ENCODE measurements around the gene PTDSS2.
"Not testable (repeated sequence)": the region's sequence is repeated elsewhere in the genome, so short reads cannot be mapped to it uniquely, and the experiment has no call there.

The PTDSS2 gene

DNA sequence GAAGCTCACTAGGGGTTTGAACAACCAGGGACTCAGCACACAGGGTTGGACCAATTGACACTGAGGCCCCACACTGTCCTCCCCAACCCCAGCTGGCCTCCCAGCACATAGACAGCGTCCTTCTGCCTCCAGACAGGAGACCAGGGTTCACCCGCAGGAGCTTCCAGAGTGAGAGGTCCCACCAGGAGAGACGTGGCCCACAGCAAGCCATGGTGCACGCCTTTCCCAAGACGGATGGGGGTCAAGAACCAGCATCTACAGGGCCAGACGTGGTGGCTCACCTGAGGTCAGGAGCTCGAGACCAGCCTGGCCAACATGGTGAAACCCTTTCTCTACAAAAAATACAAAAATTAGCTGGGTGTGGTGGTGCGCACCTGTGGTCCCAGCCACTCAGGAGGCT, 23.2 kb upstream of the PTDSS2 start:
- Histone ChIP-seq H3K9ac (ENCODE audit: low read length) (no peak overlapping the region), H3K27ac (ENCODE audit: low read depth, low read length) (no peak overlapping the region), H3K4me1 (ENCODE audit: insufficient read depth, low read length) (no peaks in the 10 kb centered on the region), H3K36me3 (ENCODE audit: insufficient read depth, low read length) (no peaks in the 10 kb centered on the region), H3K9me3 (ENCODE audit: low read length) (no peaks in the 10 kb centered on the region), H3K4me3 (ENCODE audit: low read depth in 1 of 2, low read length in 2 of 2) (no peak overlapping the region), H3K27me3 (ENCODE audit: control insufficient read depth in 1 of 2, insufficient read depth in 2 of 2, low read length in 2 of 2) (no peaks in the 10 kb centered on the region)

- Histone ChIP-seq H3K9ac (ENCODE audit: low read length) (no peak overlapping the region), H3K27ac (ENCODE audit: low read depth, low read length) (no peak overlapping the region), H3K36me3 (ENCODE audit: insufficient read depth, low read length) (no peaks in the 10 kb centered on the region), H3K9me3 (ENCODE audit: low read length) (no peaks in the 10 kb centered on the region), H3K27me3 (ENCODE audit: control insufficient read depth in 1 of 2, insufficient read depth in 2 of 2, low read length in 2 of 2) (peaks cover 0 to 4% of the 10 kb centered on the region in 2 donors), H3K4me1 (ENCODE audit: insufficient read depth, low read length) (no peaks in the 10 kb centered on the region), H3K4me3 (ENCODE audit: low read depth in 1 of 2, low read length in 2 of 2) (no peak overlapping the region)
Measured at GRCh38 chr11:428295-428694, 21.8 kb upstream of the PTDSS2 start.

DNA sequence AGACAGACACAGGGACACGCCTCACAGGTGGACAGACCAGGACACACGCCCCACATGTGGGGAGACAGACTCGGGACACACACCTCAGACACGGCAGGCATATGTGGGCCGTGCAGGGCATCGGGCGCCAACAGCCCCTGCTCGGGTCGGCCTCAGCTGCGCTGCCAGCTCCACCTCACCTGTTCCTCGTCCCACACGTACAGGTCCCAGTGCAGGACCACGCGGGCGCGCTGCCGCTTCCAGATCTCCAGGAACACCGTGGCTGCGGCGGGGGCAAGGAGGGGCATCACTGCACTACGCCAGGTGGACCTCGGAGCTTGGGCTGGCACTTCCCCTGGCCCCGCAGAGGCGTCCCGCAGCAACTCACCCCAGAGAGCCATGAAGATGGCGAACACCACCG, 20.7 kb upstream of the PTDSS2 start:
- Histone ChIP-seq H3K9ac (ENCODE audit: low read length) (no peak overlapping the region), H3K9me3 (ENCODE audit: low read length) (no peaks in the 10 kb centered on the region), H3K27ac (ENCODE audit: low read depth, low read length) (no peak overlapping the region), H3K36me3 (ENCODE audit: insufficient read depth, low read length) (no peaks in the 10 kb centered on the region), H3K27me3 (ENCODE audit: control insufficient read depth in 1 of 2, insufficient read depth in 2 of 2, low read length in 2 of 2) (peaks cover 0 to 4% of the 10 kb centered on the region in 2 donors), H3K4me3 (ENCODE audit: low read depth in 1 of 2, low read length in 2 of 2) (no peak overlapping the region), H3K4me1 (ENCODE audit: insufficient read depth, low read length) (no peaks in the 10 kb centered on the region)

DNA sequence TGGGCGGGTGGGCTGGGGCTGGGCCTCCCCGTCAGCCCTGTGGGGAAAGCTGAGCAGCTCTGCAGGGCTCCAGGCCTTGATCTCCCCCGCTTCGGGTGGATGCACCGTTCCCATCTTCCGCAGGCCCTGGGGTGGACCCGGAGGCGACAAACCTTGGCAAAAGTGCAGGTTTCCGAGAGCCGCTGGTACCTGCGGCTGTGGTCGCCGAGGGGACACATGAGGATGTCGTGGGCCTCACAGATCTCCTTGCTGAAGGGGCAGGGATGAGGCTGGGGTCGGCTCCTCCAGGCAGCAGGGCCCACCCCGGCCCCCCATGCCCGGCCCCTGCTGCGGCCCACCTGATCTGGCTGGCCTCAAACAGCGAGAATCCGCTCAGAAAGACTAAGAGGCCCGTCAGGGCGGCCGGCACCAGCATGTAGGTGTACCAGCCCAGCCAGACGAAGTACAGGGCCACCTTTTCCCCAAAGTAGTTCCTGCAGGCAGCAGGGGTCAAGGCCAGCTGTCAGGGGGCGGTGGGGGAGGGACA, 20.1 kb upstream of the PTDSS2 start:
- H3K36me3 ChIP-seq (ENCODE audit: insufficient read depth, low read length) = no peaks in the 10 kb centered on the region
- H3K4me1 ChIP-seq (ENCODE audit: insufficient read depth, low read length) = no peaks in the 10 kb centered on the region
- no peaks in the 10 kb centered on the region for H3K9me3 ChIP-seq (ENCODE audit: low read length)
- H3K9ac ChIP-seq (ENCODE audit: low read length) = no peak overlapping the region
- H3K4me3 ChIP-seq (ENCODE audit: low read depth in 1 of 2, low read length in 2 of 2) = no peak overlapping the region
- H3K27me3 ChIP-seq (ENCODE audit: control insufficient read depth in 1 of 2, insufficient read depth in 2 of 2, low read length in 2 of 2) = peaks cover 0 to 4% of the 10 kb centered on the region in 2 donors
- no peak overlapping the region for H3K27ac ChIP-seq (ENCODE audit: low read depth, low read length)

DNA sequence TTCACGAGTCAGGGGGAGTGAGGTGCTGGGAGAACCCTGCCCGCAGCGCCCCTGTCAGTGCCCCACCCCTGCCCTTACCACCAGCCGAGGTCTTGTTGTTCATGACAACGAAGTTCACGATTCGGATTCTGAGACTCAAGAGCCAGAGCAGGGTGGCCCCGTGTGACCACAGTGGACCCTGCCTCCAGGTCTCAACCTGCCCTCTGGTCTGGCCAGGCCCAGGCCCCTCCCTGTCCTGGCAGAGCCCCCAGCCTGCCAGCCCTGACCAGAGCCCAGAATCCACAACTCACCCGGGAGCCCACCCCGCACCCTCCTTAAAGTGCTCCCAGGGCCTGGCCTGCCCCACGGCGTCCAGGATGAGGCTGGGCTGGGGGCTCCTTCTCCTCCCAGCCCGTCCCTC, 18.2 kb upstream of the PTDSS2 start:
- Histone ChIP-seq H3K9me3 (ENCODE audit: low read length) (no peaks in the 10 kb centered on the region), H3K36me3 (ENCODE audit: insufficient read depth, low read length) (no peaks in the 10 kb centered on the region), H3K27me3 (ENCODE audit: control insufficient read depth in 1 of 2, insufficient read depth in 2 of 2, low read length in 2 of 2) (peaks cover 0 to 4% of the 10 kb centered on the region in 2 donors), H3K4me1 (ENCODE audit: insufficient read depth, low read length) (no peaks in the 10 kb centered on the region), H3K27ac (ENCODE audit: low read depth, low read length) (no peak overlapping the region), H3K9ac (ENCODE audit: low read length) (no peak overlapping the region), H3K4me3 (ENCODE audit: low read depth in 1 of 2, low read length in 2 of 2) (no peak overlapping the region)

GRCh38 chr11:432501-433100, 17.5 kb upstream of the PTDSS2 start:
- Histone ChIP-seq H3K4me3 (ENCODE audit: low read depth in 1 of 2, low read length in 2 of 2) (no peak overlapping the region), H3K27ac (ENCODE audit: low read depth, low read length) (no peak overlapping the region), H3K9ac (ENCODE audit: low read length) (no peak overlapping the region)

GRCh38 chr11:433111-433510, 17.0 kb upstream of the PTDSS2 start:
- no peak overlapping the region for H3K4me3 ChIP-seq (ENCODE audit: low read depth in 1 of 2, low read length in 2 of 2)
- H3K36me3 ChIP-seq (ENCODE audit: insufficient read depth, low read length) = no peaks in the 10 kb centered on the region
- H3K27ac ChIP-seq (ENCODE audit: low read depth, low read length) = no peak overlapping the region
- no peak overlapping the region for H3K9ac ChIP-seq (ENCODE audit: low read length)
- peaks cover 0 to 4% of the 10 kb centered on the region in 2 donors for H3K27me3 ChIP-seq (ENCODE audit: control insufficient read depth in 1 of 2, insufficient read depth in 2 of 2, low read length in 2 of 2)
- no peaks in the 10 kb centered on the region for H3K9me3 ChIP-seq (ENCODE audit: low read length)
- H3K4me1 ChIP-seq (ENCODE audit: insufficient read depth, low read length) = no peaks in the 10 kb centered on the region

More at GRCh38 chr11:432501-433100, 17.5 kb upstream of the PTDSS2 start:
- no peaks in the 10 kb centered on the region for H3K36me3 ChIP-seq (ENCODE audit: insufficient read depth, low read length)
- no peaks in the 10 kb centered on the region for H3K4me1 ChIP-seq (ENCODE audit: insufficient read depth, low read length)
- H3K9me3 ChIP-seq (ENCODE audit: low read length) = no peaks in the 10 kb centered on the region
- H3K27me3 ChIP-seq (ENCODE audit: control insufficient read depth in 1 of 2, insufficient read depth in 2 of 2, low read length in 2 of 2) = peaks cover 0 to 4% of the 10 kb centered on the region in 2 donors

DNA sequence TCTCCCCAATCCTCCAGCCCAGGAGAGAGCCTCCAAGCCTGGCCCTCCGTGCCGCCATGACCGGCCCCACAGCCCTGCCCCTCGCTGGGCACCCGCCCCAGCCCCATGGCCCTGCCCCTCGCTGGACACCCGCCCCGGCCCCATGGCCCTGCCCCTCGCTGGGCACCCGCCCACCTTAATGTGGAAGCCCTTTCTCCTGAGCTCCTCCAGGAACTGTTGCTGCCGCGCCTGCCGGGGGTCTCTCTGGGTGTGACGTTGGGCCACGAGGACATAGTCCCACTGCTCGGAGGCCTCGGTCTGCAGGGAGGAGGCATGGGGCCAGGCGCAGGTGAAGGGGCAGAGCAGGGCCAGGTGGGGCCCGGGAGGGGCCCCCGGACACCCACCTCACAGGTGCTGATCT, 16.4 kb upstream of the PTDSS2 start:
- Histone ChIP-seq H3K36me3 (ENCODE audit: insufficient read depth, low read length) (no peaks in the 10 kb centered on the region), H3K4me1 (ENCODE audit: insufficient read depth, low read length) (no peaks in the 10 kb centered on the region), H3K4me3 (ENCODE audit: low read depth in 1 of 2, low read length in 2 of 2) (no peak overlapping the region), H3K9me3 (ENCODE audit: low read length) (no peaks in the 10 kb centered on the region), H3K9ac (ENCODE audit: low read length) (no peak overlapping the region), H3K27me3 (ENCODE audit: control insufficient read depth in 1 of 2, insufficient read depth in 2 of 2, low read length in 2 of 2) (peaks cover 0 to 4% of the 10 kb centered on the region in 2 donors), H3K27ac (ENCODE audit: low read depth, low read length) (no peak overlapping the region)

GRCh38 chr11:434496-434895, 15.6 kb upstream of the PTDSS2 start:
- H3K4me3 ChIP-seq (ENCODE audit: low read depth in 1 of 2, low read length in 2 of 2) = no peak overlapping the region
- H3K9ac ChIP-seq (ENCODE audit: low read length) = no peak overlapping the region
- H3K27me3 ChIP-seq (ENCODE audit: control insufficient read depth in 1 of 2, insufficient read depth in 2 of 2, low read length in 2 of 2) = peaks cover 0 to 4% of the 10 kb centered on the region in 2 donors
- H3K4me1 ChIP-seq (ENCODE audit: insufficient read depth, low read length) = no peaks in the 10 kb centered on the region
- no peaks in the 10 kb centered on the region for H3K36me3 ChIP-seq (ENCODE audit: insufficient read depth, low read length)
- no peaks in the 10 kb centered on the region for H3K9me3 ChIP-seq (ENCODE audit: low read length)
- H3K27ac ChIP-seq (ENCODE audit: low read depth, low read length) = no peak overlapping the region

DNA sequence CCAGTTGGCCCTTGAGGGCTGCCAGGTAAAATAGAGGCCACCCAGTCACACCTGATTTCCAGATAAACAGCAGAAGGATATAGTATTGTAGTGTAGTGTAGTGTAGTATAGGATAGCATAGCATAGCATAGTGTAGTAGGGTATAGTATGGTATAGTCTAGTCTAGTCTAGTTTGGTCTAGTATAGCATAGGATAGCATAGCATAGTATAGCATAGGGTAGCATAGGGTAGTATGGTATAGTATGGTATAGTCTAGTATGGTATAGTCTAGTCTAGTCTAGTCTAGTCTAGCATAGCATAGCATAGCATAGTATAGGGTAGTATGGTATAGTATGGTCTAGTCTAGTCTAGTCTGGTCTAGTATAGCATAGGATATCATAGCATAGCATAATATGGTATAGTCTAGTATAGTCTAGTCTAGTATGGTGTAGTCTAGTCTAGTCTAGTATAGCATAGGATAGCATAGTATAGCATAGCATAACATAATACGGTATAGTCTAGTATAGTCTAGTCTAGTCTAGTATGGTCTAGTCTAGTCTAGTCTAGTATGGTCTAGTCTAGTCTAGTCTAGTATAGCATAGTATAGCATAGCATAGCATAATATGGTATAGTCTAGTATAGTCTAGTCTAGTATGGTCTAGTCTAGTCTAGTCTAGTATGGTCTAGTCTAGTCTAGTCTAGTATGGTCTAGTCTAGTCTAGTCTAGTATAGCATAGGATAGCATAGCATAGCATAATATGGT, 14.9 kb upstream of the PTDSS2 start:
- H3K36me3 ChIP-seq (ENCODE audit: insufficient read depth, low read length); H3K4me1 ChIP-seq (ENCODE audit: insufficient read depth, low read length); H3K27me3 ChIP-seq (ENCODE audit: control insufficient read depth in 1 of 2, insufficient read depth in 2 of 2, low read length in 2 of 2); H3K27ac ChIP-seq (ENCODE audit: low read depth, low read length); H3K4me3 ChIP-seq (ENCODE audit: low read depth in 1 of 2, low read length in 2 of 2); H3K9ac ChIP-seq (ENCODE audit: low read length); H3K9me3 ChIP-seq (ENCODE audit: low read length): not testable (repeated sequence)

DNA sequence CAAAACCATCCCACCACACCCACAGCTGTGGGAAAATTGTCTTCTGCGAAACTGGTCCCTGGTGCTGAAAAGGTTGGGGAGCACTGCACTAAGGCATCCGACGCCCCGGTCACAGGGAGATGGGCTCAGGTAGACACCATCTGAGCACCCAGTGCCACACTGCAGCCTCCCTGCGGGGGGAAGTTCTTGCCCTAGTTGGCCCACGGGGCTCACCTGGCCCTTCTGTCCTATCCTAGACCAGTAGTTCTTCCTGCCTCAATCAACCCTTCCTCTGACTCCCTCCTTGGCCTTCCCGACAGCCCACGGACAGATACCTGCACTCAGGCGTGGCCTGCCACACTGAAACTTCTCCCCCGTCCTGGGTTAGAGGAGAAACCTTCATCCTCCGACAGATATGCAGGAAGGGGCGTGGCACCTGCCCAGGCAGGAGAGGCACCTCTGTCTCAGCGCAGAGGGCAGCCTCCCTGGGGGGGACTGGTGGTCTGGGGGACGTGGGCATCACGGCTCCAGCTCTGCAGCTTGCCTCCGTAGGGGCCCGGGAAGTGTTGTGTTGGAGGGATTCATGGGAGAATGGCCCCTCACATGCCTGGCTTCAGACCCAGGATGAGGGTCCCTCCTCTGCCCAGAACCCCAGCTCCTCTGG, 12.7 kb upstream of the PTDSS2 start:
- no peaks in the 10 kb centered on the region for H3K9me3 ChIP-seq (ENCODE audit: low read length)

More for the DNA sequence above, 12.7 kb upstream of the PTDSS2 start:
- no peak overlapping the region for H3K4me3 ChIP-seq (ENCODE audit: low read depth in 1 of 2, low read length in 2 of 2)
- H3K27me3 ChIP-seq (ENCODE audit: control insufficient read depth in 1 of 2, insufficient read depth in 2 of 2, low read length in 2 of 2) = peaks cover 0 to 17% of the 10 kb centered on the region in 2 donors
- no peaks in the 10 kb centered on the region for H3K4me1 ChIP-seq (ENCODE audit: insufficient read depth, low read length)
- no peak overlapping the region for H3K9ac ChIP-seq (ENCODE audit: low read length)
- no peaks in the 10 kb centered on the region for H3K36me3 ChIP-seq (ENCODE audit: insufficient read depth, low read length)
- no peak overlapping the region for H3K27ac ChIP-seq (ENCODE audit: low read depth, low read length)
